ENCODE data around the gene CDH11. TPM values are rescaled to one million over a fixed set of nuclear protein-coding genes. Genes with fewer than 3 reads are reported as not detected.

CDH11 gene
- not detected in 2 replicates for total RNA-seq

- intact Hi-C loops (cut with micrococcal nuclease) = no loop called here
Measured at GRCh38 chr16:65121870-65122723, at the start of gene CDH11. CDH11 (minus strand) TSS chr16:65122063; CDS start chr16:65004869, 117,194 bp downstream.

DNA sequence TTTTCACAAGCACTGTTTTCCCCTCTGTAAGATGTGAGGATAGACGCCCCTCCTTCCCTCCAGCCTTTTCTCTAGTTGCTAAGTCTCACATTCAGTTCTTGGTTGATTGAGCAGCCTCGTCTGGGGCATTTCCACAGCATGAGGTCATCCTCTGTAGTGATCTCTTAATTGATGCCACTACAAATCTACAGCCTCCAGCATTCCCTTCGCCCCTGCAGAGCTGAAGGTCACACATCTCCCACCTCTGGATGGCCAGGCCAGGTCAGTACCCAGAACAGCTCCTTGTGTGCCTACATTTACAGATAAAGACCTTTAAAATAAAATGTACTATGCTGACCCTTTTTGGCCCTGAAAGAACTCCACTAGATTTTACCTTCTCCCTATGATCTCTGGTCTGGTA lies 32.5 kb upstream of the CDH11 start:
- intact Hi-C loops (cut with micrococcal nuclease) = no loop called here

DNA sequence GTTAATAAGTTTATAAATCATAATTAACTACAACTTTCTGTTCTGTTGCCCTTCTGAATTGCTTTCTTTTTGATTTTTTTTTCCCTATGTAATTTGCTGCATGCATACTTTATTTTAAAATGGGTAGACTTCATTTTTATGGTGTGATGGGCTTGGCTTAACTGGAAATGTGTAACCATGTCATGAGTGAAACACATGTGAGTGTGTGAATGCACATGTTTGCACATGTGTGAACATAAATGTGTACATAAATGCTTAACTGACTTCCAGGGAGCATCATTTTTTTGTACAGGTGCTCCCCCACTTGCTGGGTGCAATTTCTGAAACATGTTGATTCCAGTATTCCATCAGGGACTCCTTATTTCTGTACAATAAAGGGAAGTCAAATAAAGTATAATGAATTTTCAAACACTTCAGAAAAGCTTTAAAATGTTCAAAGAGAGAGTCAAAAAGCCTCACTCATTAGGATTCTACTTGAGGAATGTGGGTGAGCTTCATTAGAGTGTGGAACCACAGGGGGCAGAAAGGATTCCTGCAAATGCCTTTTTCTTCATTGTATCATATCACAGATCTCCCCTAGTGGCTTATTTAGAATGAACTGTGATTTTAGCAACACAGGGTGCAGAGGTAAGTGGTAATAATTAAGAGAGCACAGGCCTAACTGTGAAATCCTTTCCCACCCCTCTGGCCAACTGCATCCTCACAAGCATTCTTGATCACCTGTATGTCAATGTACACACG lies 31.7 kb upstream of the CDH11 start:
- intact Hi-C loops (cut with micrococcal nuclease) = no loop called here

DNA sequence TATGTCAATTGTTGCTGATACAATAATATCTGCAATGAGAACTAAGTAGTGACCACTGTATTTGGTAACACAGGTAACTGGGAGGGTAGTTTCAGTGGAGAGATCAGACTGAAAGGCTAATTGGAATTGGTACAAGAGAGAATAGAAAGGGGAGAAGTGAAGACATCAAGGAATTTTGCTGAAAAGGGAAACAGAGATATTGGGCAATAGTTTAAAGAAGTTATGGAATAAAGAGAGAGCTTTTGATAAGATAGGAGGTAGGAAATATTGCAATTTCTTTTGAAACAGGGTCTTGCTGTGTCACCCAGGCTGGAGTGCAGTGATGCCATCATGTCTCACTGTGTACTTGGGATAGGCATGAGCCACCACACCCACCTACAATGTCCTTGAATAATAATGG lies 26.9 kb upstream of the CDH11 start:
- intact Hi-C loops (cut with micrococcal nuclease) = no loop called here

- intact Hi-C loops (cut with micrococcal nuclease) = no loop called here
Measured at GRCh38 chr16:65142276-65142675, 20.4 kb upstream of the CDH11 start.

DNA sequence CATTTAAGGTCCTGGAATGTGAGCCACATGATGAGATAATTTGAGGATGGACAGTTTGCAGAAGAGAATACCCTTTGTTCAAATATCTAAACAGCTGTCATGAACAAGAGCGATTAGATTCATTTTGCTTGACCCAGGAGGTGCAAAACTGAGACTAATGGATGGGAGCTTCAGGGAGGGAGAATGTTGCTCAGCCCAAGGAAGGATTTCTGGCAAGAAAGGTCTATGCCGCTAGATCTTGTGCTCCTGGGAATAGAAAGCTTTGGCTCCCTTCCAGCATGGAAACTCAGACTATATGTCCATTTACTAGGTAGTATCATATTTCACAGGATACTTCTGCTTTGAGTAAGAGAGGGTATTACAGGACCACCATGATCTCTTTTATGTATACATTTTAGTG lies 14.8 kb upstream of the CDH11 start:
- intact Hi-C loops (cut with micrococcal nuclease) = no loop called here

DNA sequence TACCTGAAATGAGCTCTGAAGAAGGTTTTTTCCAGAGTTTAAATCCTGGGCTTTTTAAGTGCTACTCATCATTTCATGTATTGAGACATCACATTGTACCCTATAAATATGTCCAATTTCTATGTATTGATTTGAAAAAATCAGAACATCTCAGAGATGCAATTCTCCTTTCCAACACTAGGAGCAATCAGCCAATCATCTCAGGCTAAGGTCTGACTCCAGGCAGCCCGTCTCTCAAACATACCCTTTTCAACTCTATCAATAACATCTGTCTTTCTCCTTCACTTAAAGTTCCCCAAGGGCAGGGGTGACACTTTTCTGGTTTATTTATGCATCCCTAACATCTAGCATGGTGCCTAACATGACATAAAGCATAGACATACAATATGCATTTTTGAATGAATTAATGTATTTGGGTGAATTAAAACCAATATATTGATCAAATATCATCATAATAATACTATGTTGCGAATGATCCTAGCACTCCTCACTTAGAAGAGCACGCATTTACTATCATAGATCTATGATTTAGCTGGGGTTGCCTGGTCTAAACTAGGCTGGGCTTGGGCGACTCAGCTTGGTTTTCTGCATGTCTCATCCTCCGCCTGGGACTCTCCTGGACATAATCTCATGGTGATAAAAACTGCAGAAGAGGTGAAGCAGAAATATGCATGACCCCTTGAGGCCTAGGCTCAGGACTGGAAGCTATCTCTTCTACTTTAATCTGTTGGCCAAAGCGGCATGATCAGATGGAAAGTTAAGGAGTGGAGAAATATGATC lies 5.2 kb upstream of the CDH11 start:
- intact Hi-C loops (cut with micrococcal nuclease) = loop anchor here (1.0 kb wide), 2 partner anchors 193 to 197 kb away; no protein-coding TSS in a partner anchor

DNA sequence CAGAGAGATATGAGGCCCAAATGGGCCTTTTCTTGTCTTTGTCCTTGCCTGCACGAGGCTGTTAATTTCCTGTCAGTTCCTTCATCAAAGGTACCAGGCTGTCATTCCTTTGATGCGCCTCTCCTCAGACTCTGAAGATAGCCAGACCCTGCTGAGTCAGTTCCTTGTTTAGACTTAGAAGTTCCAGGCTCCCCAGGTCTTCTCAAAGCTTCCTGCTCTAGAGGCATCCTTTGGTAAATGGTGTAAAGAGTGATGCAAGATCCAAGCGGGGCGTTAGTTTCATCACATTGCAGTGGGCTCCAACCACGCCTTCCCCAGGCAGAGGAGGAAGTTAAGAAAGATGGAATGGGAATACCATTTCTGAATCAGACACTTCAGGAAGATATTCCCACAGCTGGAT lies 4.0 kb upstream of the CDH11 start:
- intact Hi-C loops (cut with micrococcal nuclease) = no loop called here

DNA sequence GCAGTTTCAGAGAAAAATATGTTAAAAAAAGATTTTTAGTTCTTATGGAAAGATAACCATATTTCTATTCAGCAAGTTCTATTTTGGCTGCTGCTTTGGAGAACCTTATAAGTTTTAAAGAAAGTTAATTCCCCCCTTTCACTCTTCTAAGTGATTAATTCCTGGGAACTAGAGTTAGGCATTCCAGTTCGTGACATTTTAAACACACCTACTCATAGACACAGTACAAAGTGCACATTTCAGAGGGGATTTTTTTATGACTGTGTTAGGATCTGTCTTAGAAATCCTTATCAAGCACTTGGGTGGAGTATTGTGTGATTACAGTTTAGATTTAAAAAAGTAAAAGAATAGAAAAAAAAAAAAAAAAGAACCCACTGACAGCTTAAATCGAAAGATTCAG lies 3.5 kb upstream of the CDH11 start:
- intact Hi-C loops (cut with micrococcal nuclease) = no loop called here

GRCh38 chr16:65124596-65124995 lies 2.7 kb upstream of the CDH11 start:
- intact Hi-C loops (cut with micrococcal nuclease) = no loop called here

DNA sequence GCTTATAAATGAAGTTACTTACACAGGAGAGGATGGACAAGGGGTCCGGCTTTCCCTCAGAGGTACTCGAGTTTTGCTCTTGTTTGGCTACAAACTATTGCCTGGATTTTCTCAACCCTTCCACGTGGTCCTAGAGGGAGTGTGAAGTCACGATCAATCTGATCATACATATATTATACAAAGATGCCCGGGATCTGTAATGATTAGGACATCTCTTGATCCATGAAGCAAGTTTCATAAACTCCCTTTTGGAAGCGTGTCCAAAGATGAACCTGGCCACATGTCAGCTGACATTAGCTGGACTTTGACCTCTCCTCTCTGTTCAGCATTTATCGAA lies 2.3 kb upstream of the CDH11 start:
- intact Hi-C loops (cut with micrococcal nuclease) = no loop called here

- intact Hi-C loops (cut with micrococcal nuclease) = no loop called here
Measured at GRCh38 chr16:65123396-65124211, 1.7 kb upstream of the CDH11 start.

DNA sequence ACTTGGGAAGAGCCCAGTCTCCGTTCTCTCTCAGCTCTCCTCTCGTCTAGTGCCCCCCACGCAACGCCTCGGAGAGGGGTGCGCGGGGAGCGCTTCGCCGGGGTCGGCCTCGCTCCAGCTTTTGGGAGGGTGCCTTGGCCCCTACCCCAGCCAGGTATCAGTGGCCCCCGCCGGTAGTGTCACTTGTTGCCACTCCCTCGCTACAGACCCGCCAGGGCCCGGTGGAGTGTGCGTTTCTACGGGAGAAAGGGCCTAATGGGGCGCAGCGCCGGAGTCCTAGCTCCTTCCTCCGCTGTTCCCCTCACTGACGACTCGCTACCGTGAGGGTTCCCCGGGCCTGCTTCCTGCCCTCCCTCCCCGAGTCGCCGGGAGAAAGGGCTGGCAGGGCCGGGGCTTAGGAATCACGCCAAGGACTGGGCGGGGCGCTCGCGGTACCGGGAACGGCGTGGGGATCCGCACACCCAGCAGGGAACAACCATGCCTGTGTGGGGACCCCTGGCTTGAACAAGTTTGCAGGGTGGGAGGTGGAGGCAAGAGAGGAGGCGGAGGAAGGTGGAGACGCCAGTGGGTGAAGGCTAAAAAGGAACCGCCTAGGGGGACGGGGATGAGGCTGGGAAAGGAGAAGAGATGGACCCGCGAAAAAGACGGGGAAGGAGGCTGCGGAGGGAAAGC lies 997 bp upstream of the CDH11 start:
- intact Hi-C loops (cut with micrococcal nuclease) = no loop called here

- intact Hi-C loops (cut with micrococcal nuclease) = no loop called here
Measured at GRCh38 chr16:65120831-65121721, 787 bp downstream of the CDH11 start.

DNA sequence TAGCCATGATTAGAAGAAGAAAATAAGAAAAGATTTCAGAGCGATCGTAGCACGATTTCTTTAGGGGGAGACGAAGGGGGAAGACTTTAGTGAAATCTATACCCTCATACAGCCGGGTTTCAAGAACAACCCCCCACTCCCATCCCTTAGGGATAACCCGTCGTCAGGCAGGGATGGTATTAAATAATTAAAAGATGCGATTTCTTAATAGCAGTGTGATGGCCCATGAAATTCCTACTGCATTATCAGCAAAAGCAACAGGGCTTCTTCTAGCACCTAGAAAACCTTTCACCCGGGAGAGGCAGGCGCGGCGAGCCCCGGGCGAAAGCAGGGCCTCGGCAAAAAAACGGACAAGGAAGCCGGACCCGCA lies 1.4 kb downstream of the CDH11 start:
- intact Hi-C loops (cut with micrococcal nuclease) = no loop called here

- intact Hi-C loops (cut with micrococcal nuclease) = no loop called here
Measured at GRCh38 chr16:65119901-65120401, 1.9 kb downstream of the CDH11 start.

DNA sequence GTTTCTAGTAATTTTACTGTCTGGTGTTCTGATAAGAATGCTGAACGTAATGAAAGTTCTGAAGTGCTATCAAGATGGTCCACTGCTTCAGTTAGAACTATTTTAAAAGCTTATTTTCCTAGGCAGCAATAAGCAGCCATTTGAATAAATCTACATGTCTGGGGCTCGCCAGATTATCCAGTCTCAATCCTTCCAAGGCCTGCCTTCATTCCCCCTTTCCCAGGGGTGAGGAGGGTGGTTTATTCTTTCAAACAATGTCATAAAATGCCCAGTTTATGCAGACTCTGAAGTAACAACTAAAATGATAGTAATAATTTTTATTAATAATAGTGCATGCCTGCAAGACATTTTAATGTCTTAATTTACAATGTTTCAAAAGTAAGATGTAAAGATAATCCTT lies 2.4 kb downstream of the CDH11 start:
- intact Hi-C loops (cut with micrococcal nuclease) = no loop called here

DNA sequence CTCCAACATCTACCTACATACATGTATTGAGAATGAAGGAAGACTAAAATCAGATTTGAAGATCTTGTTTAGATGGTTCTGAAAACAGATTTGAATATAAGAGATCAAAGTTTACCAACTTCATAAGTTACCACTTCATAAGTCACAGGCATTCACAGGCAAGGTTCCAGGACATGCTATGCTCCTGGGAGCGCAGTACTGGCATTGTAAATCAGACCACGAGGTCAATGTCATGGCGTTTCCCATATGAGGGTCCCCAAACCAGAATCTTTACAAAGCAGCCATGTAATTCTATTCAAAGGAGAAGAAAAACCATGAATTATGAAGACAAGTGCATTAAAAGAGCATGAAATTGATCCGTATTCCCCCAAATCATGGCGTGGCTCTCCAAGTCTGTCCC lies 3.0 kb downstream of the CDH11 start:
- intact Hi-C loops (cut with micrococcal nuclease) = loop anchor here (1.0 kb wide), 1 partner anchor 1758 kb away; no protein-coding TSS in a partner anchor

GRCh38 chr16:65117811-65118448 lies 3.9 kb downstream of the CDH11 start:
- intact Hi-C loops (cut with micrococcal nuclease) = loop anchor here (1.0 kb wide), 1 partner anchor 1757 kb away; no protein-coding TSS in a partner anchor
